Measurements from ENCODE around the gene SSR1. TPM values are rescaled to one million over a fixed set of nuclear protein-coding genes. Genes with fewer than 3 reads are reported as not detected.

The SSR1 gene
- total and polyA plus RNA-seq, 9 of the 15 experiments (the other 6 are each of a cell fraction or from before 2014, with no cell fraction given): 87.7 to 220 (median 144) TPM

- TF ChIP-seq JUND (IDR thresholded peaks at IDR 0.05; ENCODE audit: borderline replicate concordance, low read depth, low read length) (no peak), JUND (tag; IDR thresholded peaks at IDR 0.05; ENCODE audit: borderline replicate concordance, low read depth, low read length) (no peak), POLR2G (IDR thresholded peaks at IDR 0.05; ENCODE audit: low read depth, low read length) (peak; percentile 63)
These were observed 66.4 kb downstream of the SSR1 start (continued) for GRCh38 chr6:7246401-7247178.

GRCh38 chr6:7245668-7246393, 67.2 kb downstream of the SSR1 start:
- no TSS peak for BruUV-seq (replicated peaks)
- peaks cover 92% of the 10 kb centered on the region for H3K36me3 ChIP-seq (ENCODE audit: control insufficient read depth, insufficient read depth, low read length)
- H4K20me1 ChIP-seq (replicated peaks; ENCODE audit: control insufficient read depth, insufficient read depth, low read length): peaks cover 3% of the 10 kb centered on the region; the same call in 1 of the 2 replicates
- no peak overlapping the region for H2AFZ ChIP-seq (ENCODE audit: low read depth, low read length)
- 97% methylated on average over 15 of the region's 15 CpGs for WGBS (ENCODE audit: insufficient coverage, low coverage, missing lambda C conversion rate)
- H3K4me1 ChIP-seq (replicated peaks in 1 of 2; ENCODE audit: control insufficient read depth in 2 of 2, insufficient read depth in 2 of 2, low read length in 2 of 2): peaks cover 8 to 17% of the 10 kb centered on the region in 2 experiments
- CTCF ChIA-PET (ENCODE audit: low intra/inter-chr PET ratio): no interaction called here
- FAIRE-seq: no peak
- no peaks in the 10 kb centered on the region for H3K9me1 ChIP-seq (ENCODE audit: control insufficient read depth, insufficient read depth, low read length)
- in situ Hi-C loops (cut with MboI) (loop anchor here (25.0 kb wide), 1 partner anchor 559 kb away; no protein-coding TSS in a partner anchor), intact Hi-C loops (cut with micrococcal nuclease) (loop anchor here (10.0 kb wide), 1 partner anchor 321 kb away; no protein-coding TSS in a partner anchor)
- no peaks in the 10 kb centered on the region for H3K9me3 ChIP-seq (replicated peaks; ENCODE audit: control insufficient read depth, insufficient read depth, low read depth, low read length)
- H3K9ac ChIP-seq (ENCODE audit: insufficient read depth in 1 of 2, low read depth in 2 of 2, low read length in 2 of 2): no peak overlapping the region
- TF ChIP-seq TGIF2 (CRISPR knock-in tag; IDR thresholded peaks at IDR 0.05): no peak
- no peak for TF ChIP-seq ZNF583 (CRISPR knock-in tag; IDR thresholded peaks at IDR 0.05)
- no peak for TF ChIP-seq DPF2 (IDR thresholded peaks at IDR 0.05)
- no peak for TF ChIP-seq ZNF785 (CRISPR knock-in tag; IDR thresholded peaks at IDR 0.05)
- no peak for TF ChIP-seq MTA1 (IDR thresholded peaks at IDR 0.05; ENCODE audit: borderline replicate concordance)
- no peak for TF ChIP-seq SMAD4 (CRISPR knock-in tag; conservative IDR thresholded peaks at IDR 0.05)
- TF ChIP-seq RBM15 (IDR thresholded peaks at IDR 0.05; ENCODE audit: insufficient read depth, low read length): no peak
- no peak overlapping the region for H3K4me3 ChIP-seq
- no peak for ATAC-seq
- H3K79me2 ChIP-seq (ENCODE audit: control insufficient read depth, insufficient read depth, low read length): peaks cover 31% of the 10 kb centered on the region
- no peak overlapping the region for H3K4me2 ChIP-seq (ENCODE audit: insufficient read depth, low read length)
- no peaks in the 10 kb centered on the region for H3K27me3 ChIP-seq (ENCODE audit: control insufficient read depth in 2 of 2, insufficient read depth in 2 of 2, low read length in 2 of 2)
- no peak for DNase-seq (ENCODE audit: extremely low read depth in 1 of 4, low spot score in 3 of 4)
- POLR2A ChIA-PET: interaction anchor here (1.3 kb wide), 1 partner anchor 10 kb away, joined by 6 read pairs; no protein-coding TSS in a partner anchor
- no peak overlapping the region for H3K27ac ChIP-seq (ENCODE audit: extremely low read depth, low read depth, low read length)
